SKM-1 (cell line): Measurements from ENCODE around the gene KHDC4.

Source experiments
- DNase-seq: peaks from one replicate; lab custom pipeline; 2025; ENCODE audit not compliant: unreplicated experiment; lab: John Stamatoyannopoulos, UW

Gene KHDC4

DNA sequence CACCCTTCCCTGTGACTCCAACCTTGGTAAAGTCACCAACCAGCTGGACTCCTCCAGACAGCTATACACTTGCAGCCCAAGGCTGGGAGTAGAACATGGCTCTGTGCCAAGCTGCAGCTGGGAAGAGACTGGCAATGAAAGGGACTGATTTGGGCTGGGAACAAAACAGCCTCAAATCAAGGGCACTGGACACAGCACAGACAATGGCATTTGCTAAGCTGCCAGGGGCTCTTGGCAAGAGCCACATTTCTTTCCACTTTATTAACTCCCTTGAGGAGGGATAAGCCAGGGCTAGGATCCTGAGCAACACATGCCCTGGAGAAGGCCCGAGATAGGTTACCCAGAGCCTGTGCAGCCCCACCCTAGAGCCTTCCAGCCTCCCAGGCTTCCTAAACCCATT lies 62.8 kb downstream of the KHDC4 start:
- no peak for DNase-seq

DNA sequence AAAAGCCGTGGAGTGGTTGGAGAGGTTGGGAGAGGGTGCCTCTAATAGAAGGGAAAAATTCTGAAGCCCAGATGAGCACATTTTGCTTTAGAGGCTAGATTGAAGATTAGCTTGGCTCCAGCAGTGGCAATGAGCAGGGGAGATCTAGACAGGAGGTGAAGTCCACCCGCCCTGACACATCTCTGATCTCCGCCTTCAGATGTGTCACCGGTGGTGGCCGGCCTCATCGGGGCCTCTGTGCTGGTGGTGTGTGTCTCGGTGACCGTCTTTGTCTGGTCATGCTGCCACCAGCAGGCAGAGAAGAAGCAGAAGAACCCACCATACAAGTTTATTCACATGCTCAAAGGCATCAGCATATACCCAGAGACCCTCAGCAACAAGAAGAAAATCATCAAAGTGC lies 66.4 kb downstream of the KHDC4 start:
- no peak for DNase-seq

DNA sequence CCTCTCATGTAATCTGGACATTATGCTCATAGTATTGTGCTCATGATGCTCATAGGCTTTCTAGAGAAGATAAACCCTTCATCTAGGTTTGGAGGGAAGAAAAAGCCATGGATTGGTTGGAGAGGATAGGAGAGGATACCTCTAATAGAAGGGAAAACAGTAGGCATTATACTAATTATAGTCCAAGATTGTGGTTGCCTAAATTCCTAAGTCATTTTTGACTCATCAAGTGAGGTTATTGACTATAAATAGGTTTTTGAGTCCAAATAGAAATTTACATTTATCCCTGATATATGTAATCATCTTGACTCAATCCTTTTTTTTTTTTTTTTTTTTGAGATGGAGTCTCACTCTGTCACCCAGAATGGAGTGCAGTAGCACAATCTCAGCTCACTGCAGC lies 69.8 kb downstream of the KHDC4 start:
- no peak for DNase-seq
